Liver (tissue), 9 donors: ENCODE data around the gene PARD3. TPM values are rescaled to one million over a fixed set of nuclear protein-coding genes. Genes with fewer than 3 reads are reported as not detected.

Experiments used
- DNase-seq: peaks from one replicate; pipeline ENCODE4 v3.0.0-alpha.2; 2017; ENCODE audit warnings: low spot score
- H3K27ac ChIP-seq, 2 donors: one replicate each; pipeline ENCODE4 v1.7.0; 2013; ENCODE audit warnings: inconsistent platforms in 2 of 2, low read length in 2 of 2, control low read depth in 1 of 2, low read depth in 1 of 2, mild to moderate bottlenecking in 1 of 2
- H3K27me3 ChIP-seq, 4 donors: one replicate each; pipeline versions ENCODE4 v1.6.1 to v1.7.0; 2013; ENCODE audit warnings: low read length in 3 of 4, inconsistent platforms in 1 of 4, mild to moderate bottlenecking in 1 of 4, moderate library complexity in 1 of 4; ENCODE audit not compliant: control insufficient read depth in 4 of 4, insufficient read depth in 4 of 4
- H3K36me3 ChIP-seq, 4 donors: one replicate each; pipeline versions ENCODE4 v1.6.1 to v1.7.0; 2013; ENCODE audit warnings: low read length in 3 of 4, mild to moderate bottlenecking in 3 of 4, low read depth in 1 of 4, moderate library complexity in 1 of 4; ENCODE audit not compliant: control insufficient read depth in 4 of 4, insufficient read depth in 3 of 4
- H3K4me1 ChIP-seq, 4 donors: one replicate each; pipeline versions ENCODE4 v1.6.1 to v1.7.0; 2013; ENCODE audit warnings: low read length in 3 of 4, mild to moderate bottlenecking in 3 of 4, moderate library complexity in 1 of 4; ENCODE audit not compliant: control insufficient read depth in 4 of 4, insufficient read depth in 4 of 4
- H3K4me3 ChIP-seq, 3 donors: one replicate each; pipeline versions ENCODE4 v1.6.1 to v1.7.0; 2013; ENCODE audit warnings: low read length in 3 of 3, control low read depth in 1 of 3, low read depth in 1 of 3, mild to moderate bottlenecking in 1 of 3
- H3K9ac ChIP-seq, 2 donors: one replicate each; pipeline ENCODE4 v1.7.0; 2013; ENCODE audit warnings: low read length in 2 of 2, mild to moderate bottlenecking in 2 of 2, moderate library complexity in 2 of 2, control low read depth in 1 of 2, low read depth in 1 of 2
- H3K9me3 ChIP-seq, 4 donors: one replicate each; pipeline versions ENCODE4 v1.6.1 to v1.7.0; 2013; ENCODE audit warnings: low read length in 3 of 4; ENCODE audit not compliant: control insufficient read depth in 4 of 4
- ATF3 ChIP-seq: IDR thresholded peaks from 2 replicates; pipeline ENCODE4 v1.6.1; 2016; ENCODE audit warnings: antibody characterized with exemption
- CTCF ChIP-seq: fragments of 150-350 bp; IDR thresholded peaks from 2 replicates; pipeline ENCODE4 v1.5.1; 2017; ENCODE audit warnings: improper control_type of control experiment, low read depth, low read length; ENCODE audit not compliant: missing input control
- EGR1 ChIP-seq, 2 donors: IDR thresholded peaks; 2 replicates each; pipeline ENCODE4 v1.6.1; 2016 to 2018; ENCODE audit warnings: antibody characterized with exemption in 2 of 2, low read depth in 2 of 2
- FOXA1 ChIP-seq: IDR thresholded peaks from 2 replicates; pipeline ENCODE4 v1.6.1; 2016; ENCODE audit warnings: antibody characterized with exemption
- FOXA2 ChIP-seq: IDR thresholded peaks from 2 replicates; pipeline ENCODE4 v1.6.1; 2016; ENCODE audit warnings: antibody characterized with exemption
- GABPA ChIP-seq, 2 donors: IDR thresholded peaks in 1 of 2; conservative IDR thresholded peaks in 1 of 2; 2 replicates each; pipeline ENCODE4 v1.6.1; 2016; ENCODE audit warnings: antibody characterized with exemption in 2 of 2, mild to moderate bottlenecking in 1 of 2, moderate library complexity in 1 of 2
- HNF4A ChIP-seq, 2 donors: conservative IDR thresholded peaks; 2 replicates each; pipeline ENCODE4 v1.6.1; 2016; ENCODE audit warnings: antibody characterized with exemption in 2 of 2, mild to moderate bottlenecking in 2 of 2
- HNF4G ChIP-seq: IDR thresholded peaks from 2 replicates; pipeline ENCODE4 v1.6.1; 2016; ENCODE audit warnings: antibody characterized with exemption
- JUND ChIP-seq, 2 donors: IDR thresholded peaks; 2 replicates each; pipeline ENCODE4 v1.6.1; 2016; ENCODE audit warnings: antibody characterized with exemption in 2 of 2
- MAX ChIP-seq: IDR thresholded peaks from 2 replicates; pipeline ENCODE4 v1.6.1; 2016; ENCODE audit warnings: antibody characterized with exemption
- NR2F2 ChIP-seq: IDR thresholded peaks from 2 replicates; pipeline ENCODE4 v1.6.1; 2016; ENCODE audit warnings: antibody characterized with exemption
- RAD21 ChIP-seq, 2 donors: IDR thresholded peaks; 2 replicates each; pipeline ENCODE4 v1.6.1; 2016; ENCODE audit warnings: antibody characterized with exemption in 2 of 2, mild to moderate bottlenecking in 2 of 2
- REST ChIP-seq: IDR thresholded peaks from 2 replicates; pipeline ENCODE4 v1.6.1; 2016; ENCODE audit warnings: antibody characterized with exemption, mild to moderate bottlenecking
- RXRA ChIP-seq, 2 donors: IDR thresholded peaks; 2 replicates each; pipeline ENCODE4 v1.6.1; 2017 to 2018; ENCODE audit warnings: antibody characterized with exemption in 2 of 2, mild to moderate bottlenecking in 1 of 2
- SP1 ChIP-seq: IDR thresholded peaks from 2 replicates; pipeline ENCODE4 v1.6.1; 2018; ENCODE audit warnings: antibody characterized with exemption, mild to moderate bottlenecking
- TAF1 ChIP-seq: conservative IDR thresholded peaks from 2 replicates; pipeline ENCODE4 v1.6.1; 2016; ENCODE audit warnings: antibody characterized with exemption, mild to moderate bottlenecking
- YY1 ChIP-seq: IDR thresholded peaks from 2 replicates; pipeline ENCODE4 v1.6.1; 2016; ENCODE audit warnings: antibody characterized with exemption, mild to moderate bottlenecking
- ZBTB33 ChIP-seq: IDR thresholded peaks from 2 replicates; pipeline ENCODE4 v1.6.1; 2016; ENCODE audit warnings: antibody characterized with exemption
- WGBS: extraction: QIAGEN DNeasy Blood & Tissue Kit; methylation state at CpG from one replicate; pipeline ENCODE4 v1.1.7; 2013; 5-methylcytosine and 5-hydroxymethylcytosine counted together
- polyA plus RNA-seq, 2 donors: library from polyadenylated mRNA; stranded (reverse) in 1 of 2; unstranded in 1 of 2; fragments of 200-250 nt in 1 of 2; fragments of >200 nt in 1 of 2; fragmentation: Nextera tagmentation in 1 of 2; extraction: Ambion mirVana in 1 of 2; gene quantifications; one replicate each; pipeline versions ENCODE4 v1.2.1 to v1.2.3, GENCODE V29; 2013 to 2015
- total RNA-seq, 2 donors: library from RNA; depleted of rRNA; stranded (reverse); fragments of >200 nt; gene quantifications; one replicate each; pipeline ENCODE4 v1.2.3, GENCODE V29; 2014
- donor health status: healthy.
- donor health status: healthy.
- donor health status: healthy.
- donor health status: healthy.
- donor health status: healthy.

The PARD3 gene
- total and polyA plus RNA-seq, 4 donors: 12.3 to 43.8 (median 13.5) TPM

- peak; percentile 79 for DNase-seq
- Histone ChIP-seq H3K36me3 (no peaks in the 10 kb centered on the region), H3K9me3 (no peaks in the 10 kb centered on the region), H3K4me1 (peaks cover 0 to 20% (median 13%) of the 10 kb centered on the region in 4 donors), H3K4me3 (no peak overlapping the region), H3K9ac (no peak overlapping the region), H3K27ac (no peak overlapping the region), H3K27me3 (no peaks in the 10 kb centered on the region)
- TF ChIP-seq YY1 (no peak), RAD21 (IDR thresholded peaks at IDR 0.05) (peak; percentile 82 to 90), ATF3 (no peak), REST (peak; percentile 48), CTCF (peak; percentile 85)
- WGBS: 37% methylated on average over 9 of the region's 9 CpGs
Measured at GRCh38 chr10:34637418-34637911, 177.6 kb downstream of the PARD3 start.

- TF ChIP-seq RXRA (IDR thresholded peaks at IDR 0.05) (no peak), FOXA1 (no peak), EGR1 (IDR thresholded peaks at IDR 0.05; ENCODE audit: low read depth in 2 of 2) (no peak), SP1 (no peak), HNF4A (conservative IDR thresholded peaks at IDR 0.05) (no peak), FOXA2 (no peak), MAX (no peak), ATF3 (no peak), NR2F2 (no peak), YY1 (no peak), GABPA (IDR thresholded peaks at IDR 0.05 in 1 of 2, conservative IDR thresholded peaks at IDR 0.05 in 1 of 2) (no peak), RAD21 (IDR thresholded peaks at IDR 0.05) (no peak), JUND (IDR thresholded peaks at IDR 0.05) (no peak), CTCF (no peak), TAF1 (no peak), ZBTB33 (no peak), HNF4G (no peak), REST (no peak)
- no peak overlapping the region for H3K4me3 ChIP-seq
- no peak overlapping the region for H3K27ac ChIP-seq
- H3K9me3 ChIP-seq: no peaks in the 10 kb centered on the region
- peaks cover 0 to 20% (median 13%) of the 10 kb centered on the region in 4 donors for H3K4me1 ChIP-seq
- 94% methylated on average over 6 of the region's 6 CpGs for WGBS
- DNase-seq: no peak
- H3K9ac ChIP-seq: no peak overlapping the region
- H3K36me3 ChIP-seq: no peaks in the 10 kb centered on the region
- H3K27me3 ChIP-seq: no peaks in the 10 kb centered on the region
Measured at GRCh38 chr10:34635111-34635510, 180.0 kb downstream of the PARD3 start.
